ENCODE data around the gene ATF2.
"Not testable (repeated sequence)": the region's sequence is repeated elsewhere in the genome, so short reads cannot be mapped to it uniquely, and the experiment has no call there.

Gene ATF2

GRCh38 chr2:175108091-175108490 lies 59.9 kb downstream of the ATF2 start:
- not testable (repeated sequence) for H3K27me3 ChIP-seq (ENCODE audit: control insufficient read depth in 2 of 2, insufficient read depth in 2 of 2, low read length in 2 of 2); H3K4me3 ChIP-seq (ENCODE audit: low read length in 2 of 2); H3K9me3 ChIP-seq (ENCODE audit: control insufficient read depth in 2 of 2, low read length in 2 of 2); H3K9ac ChIP-seq (ENCODE audit: low read depth in 1 of 2, low read length in 2 of 2); H3K27ac ChIP-seq (ENCODE audit: low read depth in 2 of 2, low read length in 2 of 2); H3K4me1 ChIP-seq (ENCODE audit: control insufficient read depth in 2 of 2, insufficient read depth in 2 of 2, low read length in 2 of 2)
- peaks cover 0 to 11% of the 10 kb centered on the region in 2 donors for H3K36me3 ChIP-seq (ENCODE audit: control insufficient read depth in 2 of 2, insufficient read depth in 2 of 2, low read length in 2 of 2)

DNA sequence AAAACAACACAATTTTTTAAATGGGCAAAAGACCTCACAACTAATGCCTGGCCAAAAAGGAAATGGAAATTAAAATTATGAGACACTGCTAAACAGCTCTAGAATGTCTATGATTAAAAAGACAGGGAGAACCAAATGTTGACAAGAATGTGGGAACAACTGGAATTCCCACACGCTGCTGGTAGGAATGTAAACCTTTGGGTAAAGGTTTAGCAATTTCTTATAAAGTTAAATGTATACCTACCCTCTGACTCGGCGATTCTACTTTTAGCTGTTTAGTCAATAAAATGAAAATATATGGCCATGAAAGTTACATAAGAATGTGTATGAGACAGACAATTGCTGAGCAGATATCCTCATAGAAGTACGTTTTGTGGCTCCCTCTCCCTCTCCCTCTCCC lies 60.9 kb downstream of the ATF2 start:
- H3K27ac ChIP-seq (ENCODE audit: low read depth in 2 of 2, low read length in 2 of 2) = no peak overlapping the region
- no peak overlapping the region for H3K9ac ChIP-seq (ENCODE audit: low read depth in 1 of 2, low read length in 2 of 2)
- no peak overlapping the region for H3K4me3 ChIP-seq (ENCODE audit: low read length in 2 of 2)
- H3K4me1 ChIP-seq (ENCODE audit: control insufficient read depth in 2 of 2, insufficient read depth in 2 of 2, low read length in 2 of 2) = no peaks in the 10 kb centered on the region
- no peaks in the 10 kb centered on the region for H3K27me3 ChIP-seq (ENCODE audit: control insufficient read depth in 2 of 2, insufficient read depth in 2 of 2, low read length in 2 of 2)
- no peaks in the 10 kb centered on the region for H3K9me3 ChIP-seq (ENCODE audit: control insufficient read depth in 2 of 2, low read length in 2 of 2)
- peaks cover 0 to 8% of the 10 kb centered on the region in 2 donors for H3K36me3 ChIP-seq (ENCODE audit: control insufficient read depth in 2 of 2, insufficient read depth in 2 of 2, low read length in 2 of 2)

DNA sequence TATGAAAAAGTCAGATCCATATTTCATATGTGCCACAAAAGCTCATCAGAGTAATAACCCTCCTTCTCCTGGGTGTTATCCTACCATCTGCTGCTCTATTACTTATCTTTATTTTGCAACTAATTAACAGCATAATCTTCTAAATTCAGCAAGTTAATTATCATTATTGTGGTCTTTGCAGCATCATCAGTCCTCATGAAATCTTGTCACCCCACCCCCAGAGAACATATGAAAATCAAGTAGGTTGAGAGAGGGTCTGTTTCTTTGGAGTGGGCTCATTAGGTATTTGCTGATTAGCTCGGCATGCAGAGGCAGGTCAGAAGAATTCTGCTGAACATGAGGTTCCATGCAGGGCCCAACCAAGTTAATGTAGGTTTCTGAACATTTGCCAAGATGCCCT lies 64.8 kb downstream of the ATF2 start:
- Histone ChIP-seq H3K4me1 (ENCODE audit: control insufficient read depth in 2 of 2, insufficient read depth in 2 of 2, low read length in 2 of 2) (no peaks in the 10 kb centered on the region), H3K27me3 (ENCODE audit: control insufficient read depth in 2 of 2, insufficient read depth in 2 of 2, low read length in 2 of 2) (no peaks in the 10 kb centered on the region), H3K9me3 (ENCODE audit: control insufficient read depth in 2 of 2, low read length in 2 of 2) (no peaks in the 10 kb centered on the region)

DNA sequence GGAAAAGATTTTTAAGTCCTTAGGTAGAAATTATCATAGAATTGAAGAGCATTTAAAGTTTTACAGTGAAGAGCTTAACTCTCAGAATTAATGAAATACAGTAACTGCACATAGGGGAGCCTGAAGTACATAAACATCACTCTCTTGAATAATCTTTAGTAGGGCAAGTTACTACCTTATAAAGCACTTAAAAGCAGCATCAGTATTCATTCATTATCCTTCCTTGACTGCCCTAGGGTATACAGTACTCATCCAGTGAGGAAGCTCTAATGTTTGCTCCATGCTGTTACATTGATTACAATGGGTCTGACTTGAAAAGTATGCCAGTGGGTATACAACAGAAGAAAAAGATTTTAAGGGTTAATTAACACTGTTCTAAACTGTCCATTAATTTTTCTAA lies 66.5 kb downstream of the ATF2 start:
- no peaks in the 10 kb centered on the region for H3K4me1 ChIP-seq (ENCODE audit: control insufficient read depth in 2 of 2, insufficient read depth in 2 of 2, low read length in 2 of 2)
- no peak overlapping the region for H3K9ac ChIP-seq (ENCODE audit: low read depth in 1 of 2, low read length in 2 of 2)

More for the DNA sequence above, 64.8 kb downstream of the ATF2 start:
- H3K36me3 ChIP-seq (ENCODE audit: control insufficient read depth in 2 of 2, insufficient read depth in 2 of 2, low read length in 2 of 2) = peaks cover 2 to 4% of the 10 kb centered on the region in 2 donors
- no peak overlapping the region for H3K4me3 ChIP-seq (ENCODE audit: low read length in 2 of 2)
- H3K9ac ChIP-seq (ENCODE audit: low read depth in 1 of 2, low read length in 2 of 2) = no peak overlapping the region
- H3K27ac ChIP-seq (ENCODE audit: low read depth in 2 of 2, low read length in 2 of 2) = no peak overlapping the region

DNA sequence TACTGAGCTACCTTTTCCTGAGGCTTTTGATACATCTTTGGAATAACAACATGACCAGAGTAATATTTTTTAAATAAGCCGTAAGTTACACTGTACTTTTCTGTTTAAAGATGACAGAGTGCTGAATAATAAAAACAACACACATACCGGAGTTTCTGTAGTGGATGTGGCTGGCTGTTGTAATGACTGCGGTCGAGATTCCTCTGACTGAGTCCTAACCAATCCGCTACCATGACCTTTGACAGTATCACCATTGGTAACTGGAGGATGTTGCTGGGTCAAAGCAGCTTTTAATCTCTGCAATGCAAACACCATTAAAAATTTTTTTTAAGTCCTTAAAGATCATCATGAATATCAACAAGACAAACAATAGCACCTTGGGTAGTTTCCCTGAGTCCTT lies 70.7 kb downstream of the ATF2 start:
- Histone ChIP-seq H3K4me1 (ENCODE audit: control insufficient read depth in 2 of 2, insufficient read depth in 2 of 2, low read length in 2 of 2) (no peaks in the 10 kb centered on the region), H3K27ac (ENCODE audit: low read depth in 2 of 2, low read length in 2 of 2) (no peak overlapping the region), H3K4me3 (ENCODE audit: low read length in 2 of 2) (no peak overlapping the region), H3K27me3 (ENCODE audit: control insufficient read depth in 2 of 2, insufficient read depth in 2 of 2, low read length in 2 of 2) (no peaks in the 10 kb centered on the region), H3K9ac (ENCODE audit: low read depth in 1 of 2, low read length in 2 of 2) (no peak overlapping the region), H3K9me3 (ENCODE audit: control insufficient read depth in 2 of 2, low read length in 2 of 2) (no peaks in the 10 kb centered on the region), H3K36me3 (ENCODE audit: control insufficient read depth in 2 of 2, insufficient read depth in 2 of 2, low read length in 2 of 2) (peaks cover 1 to 21% of the 10 kb centered on the region in 2 donors)

More for the DNA sequence above, 66.5 kb downstream of the ATF2 start:
- H3K27ac ChIP-seq (ENCODE audit: low read depth in 2 of 2, low read length in 2 of 2) = no peak overlapping the region
- no peaks in the 10 kb centered on the region for H3K9me3 ChIP-seq (ENCODE audit: control insufficient read depth in 2 of 2, low read length in 2 of 2)
- no peak overlapping the region for H3K4me3 ChIP-seq (ENCODE audit: low read length in 2 of 2)
- no peaks in the 10 kb centered on the region for H3K27me3 ChIP-seq (ENCODE audit: control insufficient read depth in 2 of 2, insufficient read depth in 2 of 2, low read length in 2 of 2)
- peaks cover 2 to 10% of the 10 kb centered on the region in 2 donors for H3K36me3 ChIP-seq (ENCODE audit: control insufficient read depth in 2 of 2, insufficient read depth in 2 of 2, low read length in 2 of 2)

DNA sequence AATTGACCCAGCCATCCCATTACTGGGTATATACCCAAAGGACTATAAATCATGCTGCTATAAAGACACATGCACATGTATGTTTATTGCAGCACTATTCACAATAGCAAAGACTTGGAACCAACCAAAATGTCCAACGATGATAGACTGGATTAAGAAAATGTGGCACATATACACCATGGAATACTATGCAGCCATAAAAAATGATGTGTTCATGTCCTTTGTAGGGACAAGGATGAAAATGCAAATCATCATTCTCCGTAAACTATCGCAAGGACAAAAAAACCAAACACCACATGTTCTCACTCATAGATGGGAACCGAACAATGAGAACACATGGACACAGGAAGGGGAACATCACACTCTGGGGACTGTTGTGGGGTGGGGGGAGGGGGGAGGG lies 83.9 kb downstream of the ATF2 start:
- H3K27me3 ChIP-seq (ENCODE audit: control insufficient read depth in 2 of 2, insufficient read depth in 2 of 2, low read length in 2 of 2); H3K9me3 ChIP-seq (ENCODE audit: control insufficient read depth in 2 of 2, low read length in 2 of 2); H3K27ac ChIP-seq (ENCODE audit: low read depth in 2 of 2, low read length in 2 of 2); H3K9ac ChIP-seq (ENCODE audit: low read depth in 1 of 2, low read length in 2 of 2); H3K4me1 ChIP-seq (ENCODE audit: control insufficient read depth in 2 of 2, insufficient read depth in 2 of 2, low read length in 2 of 2); H3K4me3 ChIP-seq (ENCODE audit: low read length in 2 of 2): not testable (repeated sequence)
- peaks cover 12 to 19% of the 10 kb centered on the region in 2 donors for H3K36me3 ChIP-seq (ENCODE audit: control insufficient read depth in 2 of 2, insufficient read depth in 2 of 2, low read length in 2 of 2)

GRCh38 chr2:175080479-175080878 lies 87.5 kb downstream of the ATF2 start:
- Histone ChIP-seq H3K27ac (ENCODE audit: low read depth in 2 of 2, low read length in 2 of 2) (no peak overlapping the region), H3K4me1 (ENCODE audit: control insufficient read depth in 2 of 2, insufficient read depth in 2 of 2, low read length in 2 of 2) (no peaks in the 10 kb centered on the region), H3K27me3 (ENCODE audit: control insufficient read depth in 2 of 2, insufficient read depth in 2 of 2, low read length in 2 of 2) (no peaks in the 10 kb centered on the region), H3K4me3 (ENCODE audit: low read length in 2 of 2) (no peak overlapping the region), H3K36me3 (ENCODE audit: control insufficient read depth in 2 of 2, insufficient read depth in 2 of 2, low read length in 2 of 2) (peaks cover 21 to 22% of the 10 kb centered on the region in 2 donors), H3K9me3 (ENCODE audit: control insufficient read depth in 2 of 2, low read length in 2 of 2) (no peaks in the 10 kb centered on the region), H3K9ac (ENCODE audit: low read depth in 1 of 2, low read length in 2 of 2) (no peak overlapping the region)

GRCh38 chr2:175076272-175076671 lies 91.7 kb downstream of the ATF2 start:
- no peak overlapping the region for H3K4me3 ChIP-seq (ENCODE audit: low read length in 2 of 2)
- no peaks in the 10 kb centered on the region for H3K4me1 ChIP-seq (ENCODE audit: control insufficient read depth in 2 of 2, insufficient read depth in 2 of 2, low read length in 2 of 2)
- no peaks in the 10 kb centered on the region for H3K9me3 ChIP-seq (ENCODE audit: control insufficient read depth in 2 of 2, low read length in 2 of 2)
- H3K36me3 ChIP-seq (ENCODE audit: control insufficient read depth in 2 of 2, insufficient read depth in 2 of 2, low read length in 2 of 2) = peaks cover 20 to 39% of the 10 kb centered on the region in 2 donors
- H3K27me3 ChIP-seq (ENCODE audit: control insufficient read depth in 2 of 2, insufficient read depth in 2 of 2, low read length in 2 of 2) = no peaks in the 10 kb centered on the region
- H3K9ac ChIP-seq (ENCODE audit: low read depth in 1 of 2, low read length in 2 of 2) = no peak overlapping the region
- H3K27ac ChIP-seq (ENCODE audit: low read depth in 2 of 2, low read length in 2 of 2) = no peak overlapping the region

- no peaks in the 10 kb centered on the region for H3K27me3 ChIP-seq (ENCODE audit: control insufficient read depth in 2 of 2, insufficient read depth in 2 of 2, low read length in 2 of 2)
- no peak overlapping the region for H3K27ac ChIP-seq (ENCODE audit: low read depth in 2 of 2, low read length in 2 of 2)
- H3K9me3 ChIP-seq (ENCODE audit: control insufficient read depth in 2 of 2, low read length in 2 of 2) = no peaks in the 10 kb centered on the region
- no peaks in the 10 kb centered on the region for H3K4me1 ChIP-seq (ENCODE audit: control insufficient read depth in 2 of 2, insufficient read depth in 2 of 2, low read length in 2 of 2)
- H3K4me3 ChIP-seq (ENCODE audit: low read length in 2 of 2) = no peak overlapping the region
- no peak overlapping the region for H3K9ac ChIP-seq (ENCODE audit: low read depth in 1 of 2, low read length in 2 of 2)
- peaks cover 22 to 29% of the 10 kb centered on the region in 2 donors for H3K36me3 ChIP-seq (ENCODE audit: control insufficient read depth in 2 of 2, insufficient read depth in 2 of 2, low read length in 2 of 2)
Observed at GRCh38 chr2:175074478-175074877, 93.5 kb downstream of the ATF2 start.

GRCh38 chr2:175068534-175068933 lies 99.5 kb downstream of the ATF2 start:
- no peak overlapping the region for H3K9ac ChIP-seq (ENCODE audit: low read depth in 1 of 2, low read length in 2 of 2)
- H3K36me3 ChIP-seq (ENCODE audit: control insufficient read depth in 2 of 2, insufficient read depth in 2 of 2, low read length in 2 of 2) = peaks cover 8 to 11% of the 10 kb centered on the region in 2 donors
- H3K9me3 ChIP-seq (ENCODE audit: control insufficient read depth in 2 of 2, low read length in 2 of 2) = no peaks in the 10 kb centered on the region
- no peak overlapping the region for H3K27ac ChIP-seq (ENCODE audit: low read depth in 2 of 2, low read length in 2 of 2)
- no peaks in the 10 kb centered on the region for H3K27me3 ChIP-seq (ENCODE audit: control insufficient read depth in 2 of 2, insufficient read depth in 2 of 2, low read length in 2 of 2)
- H3K4me3 ChIP-seq (ENCODE audit: low read length in 2 of 2) = no peak overlapping the region
- no peaks in the 10 kb centered on the region for H3K4me1 ChIP-seq (ENCODE audit: control insufficient read depth in 2 of 2, insufficient read depth in 2 of 2, low read length in 2 of 2)

- peaks cover 2 to 3% of the 10 kb centered on the region in 2 donors for H3K36me3 ChIP-seq (ENCODE audit: control insufficient read depth in 2 of 2, insufficient read depth in 2 of 2, low read length in 2 of 2)
- no peak overlapping the region for H3K9ac ChIP-seq (ENCODE audit: low read depth in 1 of 2, low read length in 2 of 2)
- no peaks in the 10 kb centered on the region for H3K9me3 ChIP-seq (ENCODE audit: control insufficient read depth in 2 of 2, low read length in 2 of 2)
- H3K27ac ChIP-seq (ENCODE audit: low read depth in 2 of 2, low read length in 2 of 2) = no peak overlapping the region
- no peak overlapping the region for H3K4me3 ChIP-seq (ENCODE audit: low read length in 2 of 2)
- no peaks in the 10 kb centered on the region for H3K27me3 ChIP-seq (ENCODE audit: control insufficient read depth in 2 of 2, insufficient read depth in 2 of 2, low read length in 2 of 2)
- H3K4me1 ChIP-seq (ENCODE audit: control insufficient read depth in 2 of 2, insufficient read depth in 2 of 2, low read length in 2 of 2) = no peaks in the 10 kb centered on the region
Observed at GRCh38 chr2:175066411-175066810, 101.6 kb downstream of the ATF2 start.

Measured in mucosa of rectum (tissue), 2 donors.